Caco-2 (cell line): ENCODE measurements around the gene C5orf52. TPM values are rescaled to one million over a fixed set of nuclear protein-coding genes. Genes with fewer than 3 reads are reported as not detected.
"Not testable (repeated sequence)": the region's sequence is repeated elsewhere in the genome, so short reads cannot be mapped to it uniquely, and the experiment has no call there.

Experiments used
- BruUV-seq: library from RNA; stranded (reverse); fragments of 400-500 nt; replicated peaks from 2 replicates; lab custom pipeline; 2021; lab: Mats Ljungman, UMichigan
- CTCF ChIA-PET: fragments of 300-600 bp; sonication (Branson Sonifier 250); formaldehyde crosslinking; loops from one replicate; lab custom pipeline; 2022; ENCODE audit warnings: antibody characterized with exemption; lab: Charles Lee
- POLR2A ChIA-PET: fragments of 300-600 bp; sonication (Branson Sonifier 250); formaldehyde crosslinking; loops from one replicate; lab custom pipeline; 2022; ENCODE audit warnings: antibody characterized with exemption; lab: Charles Lee
- DNase-seq, 2 experiments: peaks; one replicate each; pipeline versions ENCODE4 v3.0.0 to v3.0.0-alpha.2; 2020 to 2022
- H3K27me3 ChIP-seq: replicated peaks from 2 replicates; pipeline ENCODE4 v1.6.0; 2011; ENCODE audit warnings: low read length; ENCODE audit not compliant: control insufficient read depth, insufficient read depth
- H3K36me3 ChIP-seq: 2 replicates; pipeline ENCODE4 v1.5.1; 2011; ENCODE audit warnings: low read length; ENCODE audit not compliant: control insufficient read depth, insufficient read depth
- H3K4me1 ChIP-seq: fragments of 250-450 bp; sonication (Bioruptor Pico); 2 replicates; pipeline ENCODE4 v1.5.1; 2020; ENCODE audit warnings: mild to moderate bottlenecking
- H3K4me3 ChIP-seq: 2 replicates; pipeline ENCODE4 v1.5.1; 2011; ENCODE audit warnings: low read depth, mild to moderate bottlenecking, control low read depth, low read length
- H3K9me3 ChIP-seq: fragments of 250-450 bp; sonication (Bioruptor Pico); 2 replicates; pipeline ENCODE4 v1.5.1; 2020; ENCODE audit warnings: mild to moderate bottlenecking, moderate library complexity
- H3K27ac Mint-ChIP-seq: one replicate; pipeline ENCODE4 v1.8.0; 2022; ENCODE audit warnings: mixed read lengths; ENCODE audit not compliant: unreplicated experiment
- H3K27me3 Mint-ChIP-seq: one replicate; pipeline ENCODE4 v1.8.0; 2022; ENCODE audit warnings: mixed read lengths; ENCODE audit not compliant: insufficient read depth, unreplicated experiment
- H3K36me3 Mint-ChIP-seq: one replicate; pipeline ENCODE4 v1.8.0; 2022; ENCODE audit warnings: mild to moderate bottlenecking, mixed read lengths; ENCODE audit not compliant: insufficient read depth, unreplicated experiment
- H3K4me1 Mint-ChIP-seq: one replicate; pipeline ENCODE4 v1.8.0; 2022; ENCODE audit warnings: low read depth, mixed read lengths; ENCODE audit not compliant: unreplicated experiment
- H3K4me3 Mint-ChIP-seq: one replicate; pipeline ENCODE4 v1.8.0; 2022; ENCODE audit warnings: mild to moderate bottlenecking, moderate library complexity, mixed read lengths; ENCODE audit not compliant: unreplicated experiment
- H3K9me3 Mint-ChIP-seq: one replicate; pipeline ENCODE4 v1.8.0; 2022; ENCODE audit warnings: mixed read lengths; ENCODE audit not compliant: unreplicated experiment
- intact Hi-C: fragments of 100-400 bp; cut with micrococcal nuclease; formaldehyde crosslinking; loops from one replicate; pipeline ENCODE4 v1.10.0; 2022; ENCODE audit not compliant: unreplicated experiment
- total RNA-seq: library from RNA; stranded (reverse); gene quantifications from 2 replicates; pipeline ENCODE4 v1.2.3, GENCODE V29; 2022
- TF ChIP-seq, protein P1 (sequence below), 2 experiments: fragments of 200-600 bp in 1 of 2; IDR thresholded peaks; 1 replicate in 1 of 2; 2 replicates in 1 of 2; pipeline versions ENCODE4 v1.5.1 to v1.8.0; 2011 to 2022; ENCODE audit warnings: antibody characterized with exemption in 1 of 2, control low read depth in 1 of 2, inconsistent platforms in 1 of 2, low read depth in 1 of 2, low read length in 1 of 2, mild to moderate bottlenecking in 1 of 2, moderate library complexity in 1 of 2; ENCODE audit not compliant: insufficient read depth in 1 of 2, severe bottlenecking in 1 of 2, unreplicated experiment in 1 of 2

C5orf52 gene
- total RNA-seq, 1 experiment from 2014 or later = not detected

DNA sequence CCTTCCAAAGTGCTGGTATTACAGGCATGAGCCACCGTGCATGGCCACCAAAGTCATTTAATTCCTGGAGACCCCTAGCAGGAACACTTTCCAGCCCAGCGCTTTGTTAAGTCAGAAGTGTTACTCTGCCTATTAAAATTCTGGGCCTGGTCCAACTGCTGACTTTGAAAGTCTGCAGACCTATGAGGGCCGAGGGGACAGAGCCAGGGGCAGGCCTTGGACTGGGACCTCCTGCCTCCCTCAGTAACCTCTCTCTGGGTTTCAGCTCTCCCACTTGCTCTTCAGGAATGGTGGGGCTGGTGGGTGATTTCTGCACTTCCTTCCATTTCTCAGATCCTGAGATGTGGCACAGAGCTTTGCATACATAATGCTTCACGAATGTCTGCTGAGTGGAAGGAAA lies 9.7 kb downstream of the C5orf52 start:
- Histone ChIP-seq H3K36me3 (no peaks in the 10 kb centered on the region), H3K27me3 (no peaks in the 10 kb centered on the region), H3K9me3 (no peaks in the 10 kb centered on the region), H3K4me1 (no peaks in the 10 kb centered on the region), H3K4me3 (no peak overlapping the region)
- no peak overlapping the region for H3K4me3 Mint-ChIP-seq
- H3K36me3 Mint-ChIP-seq = no peaks in the 10 kb centered on the region
- intact Hi-C loops = no loop called here
- BruUV-seq = no TSS peak
- ChIA-PET CTCF (interaction anchor here (0.5 to 1.0 kb wide), 2 partner anchors 12 to 355 kb away, joined by 3 read pairs; no protein-coding TSS in a partner anchor), POLR2A (no interaction called here)
- DNase-seq = no peak
- no peak overlapping the region for H3K27ac Mint-ChIP-seq
- no peaks in the 10 kb centered on the region for H3K9me3 Mint-ChIP-seq
- TF ChIP-seq, protein P1, sequence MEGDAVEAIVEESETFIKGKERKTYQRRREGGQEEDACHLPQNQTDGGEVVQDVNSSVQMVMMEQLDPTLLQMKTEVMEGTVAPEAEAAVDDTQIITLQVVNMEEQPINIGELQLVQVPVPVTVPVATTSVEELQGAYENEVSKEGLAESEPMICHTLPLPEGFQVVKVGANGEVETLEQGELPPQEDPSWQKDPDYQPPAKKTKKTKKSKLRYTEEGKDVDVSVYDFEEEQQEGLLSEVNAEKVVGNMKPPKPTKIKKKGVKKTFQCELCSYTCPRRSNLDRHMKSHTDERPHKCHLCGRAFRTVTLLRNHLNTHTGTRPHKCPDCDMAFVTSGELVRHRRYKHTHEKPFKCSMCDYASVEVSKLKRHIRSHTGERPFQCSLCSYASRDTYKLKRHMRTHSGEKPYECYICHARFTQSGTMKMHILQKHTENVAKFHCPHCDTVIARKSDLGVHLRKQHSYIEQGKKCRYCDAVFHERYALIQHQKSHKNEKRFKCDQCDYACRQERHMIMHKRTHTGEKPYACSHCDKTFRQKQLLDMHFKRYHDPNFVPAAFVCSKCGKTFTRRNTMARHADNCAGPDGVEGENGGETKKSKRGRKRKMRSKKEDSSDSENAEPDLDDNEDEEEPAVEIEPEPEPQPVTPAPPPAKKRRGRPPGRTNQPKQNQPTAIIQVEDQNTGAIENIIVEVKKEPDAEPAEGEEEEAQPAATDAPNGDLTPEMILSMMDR (IDR thresholded peaks at IDR 0.05; ENCODE audit: insufficient read depth in 1 of 2, low read depth in 1 of 2, low read length in 1 of 2, severe bottlenecking in 1 of 2, unreplicated experiment in 1 of 2) = no peak
- H3K27me3 Mint-ChIP-seq = no peaks in the 10 kb centered on the region
- H3K4me1 Mint-ChIP-seq = peaks cover 7% of the 10 kb centered on the region

DNA sequence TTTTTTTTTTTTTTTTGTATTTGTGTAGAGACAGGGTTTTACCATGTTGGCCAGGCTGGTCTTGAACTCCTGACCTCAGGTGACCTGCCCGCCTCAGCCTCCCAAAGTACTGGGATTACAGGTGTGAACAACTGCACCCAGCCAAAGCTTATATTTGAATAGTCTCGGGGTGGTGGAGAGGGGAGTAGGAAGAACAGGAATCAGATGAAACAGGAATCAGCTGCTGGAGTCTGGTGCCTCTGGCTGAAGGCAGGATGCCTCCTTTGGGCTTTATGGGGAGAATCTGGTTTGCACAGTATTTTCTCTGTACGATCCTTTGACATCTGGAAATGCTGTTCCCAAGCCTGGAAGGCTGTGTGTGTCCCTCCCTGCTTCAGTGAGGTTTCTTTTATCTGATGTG lies 10.9 kb downstream of the C5orf52 start:
- Mint-ChIP-seq H3K27me3 (no peaks in the 10 kb centered on the region), H3K4me1 (peaks cover 7% of the 10 kb centered on the region), H3K9me3 (no peaks in the 10 kb centered on the region), H3K4me3 (no peak overlapping the region), H3K36me3 (no peaks in the 10 kb centered on the region), H3K27ac (no peak overlapping the region)
- no peaks in the 10 kb centered on the region for H3K27me3 ChIP-seq
- H3K36me3 ChIP-seq = no peaks in the 10 kb centered on the region
- POLR2A ChIA-PET = no interaction called here
- TF ChIP-seq, protein P1 (IDR thresholded peaks at IDR 0.05; ENCODE audit: insufficient read depth in 1 of 2, low read depth in 1 of 2, low read length in 1 of 2, severe bottlenecking in 1 of 2, unreplicated experiment in 1 of 2) = no peak
- CTCF ChIA-PET = no interaction called here
- intact Hi-C loops = no loop called here
- H3K9me3 ChIP-seq = no peaks in the 10 kb centered on the region
- no peak for DNase-seq
- no TSS peak for BruUV-seq
- H3K4me1 ChIP-seq = 0 out of 2 replicates have a peak, but pooled peaks cover 7% of the 10 kb centered on the region
- no peak overlapping the region for H3K4me3 ChIP-seq

DNA sequence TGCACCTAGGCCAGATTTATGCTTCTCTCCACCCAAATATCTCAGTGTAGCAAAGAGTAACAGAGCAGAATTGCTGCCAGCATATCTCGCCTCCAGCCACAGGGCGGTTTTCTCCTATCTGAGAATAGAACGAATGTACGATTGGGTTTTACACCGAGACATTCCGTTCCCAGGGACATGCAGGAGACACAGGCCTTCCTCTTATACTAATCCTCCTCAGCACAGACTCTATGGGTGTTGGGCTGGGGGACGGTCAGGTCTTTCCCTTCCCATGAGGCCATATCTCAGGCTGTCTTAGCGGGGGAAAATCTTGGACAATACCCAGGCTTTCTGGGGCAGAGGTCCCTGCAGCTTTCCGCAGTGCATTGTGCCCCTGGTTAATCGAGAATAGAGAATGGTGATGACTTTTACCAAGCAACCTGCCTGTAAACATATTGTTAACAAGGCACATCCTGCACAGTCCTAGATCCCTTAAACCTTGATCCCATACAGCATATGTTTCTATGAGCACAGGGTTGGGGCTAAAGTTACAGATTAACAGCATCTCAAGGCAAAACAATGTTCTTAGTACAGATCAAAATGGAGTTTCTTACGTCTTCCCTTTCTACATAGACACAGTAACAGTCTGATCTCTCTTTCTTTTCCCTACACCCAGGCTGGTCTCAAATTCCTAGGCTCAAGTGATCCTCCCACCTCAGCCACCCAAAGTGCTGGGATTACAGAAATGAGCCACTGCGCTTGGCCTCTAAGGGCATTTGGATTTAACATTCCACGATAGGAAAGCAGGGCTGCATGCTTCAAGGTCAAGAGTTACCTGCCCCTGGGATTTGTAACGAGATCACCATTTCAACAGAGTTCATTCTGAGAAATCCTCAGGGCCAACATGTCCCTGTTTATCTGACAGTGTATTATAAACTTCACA lies 15.2 kb downstream of the C5orf52 start:
- H3K9me3 ChIP-seq, POLR2A ChIA-PET, H3K4me1 Mint-ChIP-seq, H3K4me3 Mint-ChIP-seq, intact Hi-C loops, H3K4me3 ChIP-seq, H3K36me3 ChIP-seq, H3K4me1 ChIP-seq, H3K36me3 Mint-ChIP-seq, BruUV-seq, DNase-seq, CTCF ChIA-PET, H3K27me3 Mint-ChIP-seq, H3K27ac Mint-ChIP-seq, H3K9me3 Mint-ChIP-seq, H3K27me3 ChIP-seq: not testable (repeated sequence)
